Skeletal muscle tissue (tissue), 4 donors: ENCODE data around the gene PLXND1. TPM values are rescaled to one million over a fixed set of nuclear protein-coding genes. Genes with fewer than 3 reads are reported as not detected.

ENCODE experiments used
- H3K27ac ChIP-seq: one replicate; pipeline ENCODE4 v1.7.0; 2013; ENCODE audit warnings: mild to moderate bottlenecking, low read depth, low read length, inconsistent platforms
- H3K27me3 ChIP-seq, 3 donors: one replicate each; pipeline ENCODE4 v1.7.0; 2013; ENCODE audit warnings: low read length in 3 of 3; ENCODE audit not compliant: control insufficient read depth in 3 of 3, insufficient read depth in 3 of 3
- H3K36me3 ChIP-seq, 3 donors: one replicate each; pipeline ENCODE4 v1.7.0; 2013; ENCODE audit warnings: low read length in 3 of 3; ENCODE audit not compliant: control insufficient read depth in 3 of 3, insufficient read depth in 3 of 3
- H3K4me1 ChIP-seq, 3 donors: one replicate each; pipeline ENCODE4 v1.7.0; 2013; ENCODE audit warnings: low read length in 3 of 3, mild to moderate bottlenecking in 3 of 3; ENCODE audit not compliant: control insufficient read depth in 3 of 3, insufficient read depth in 3 of 3
- H3K4me3 ChIP-seq, 3 donors: one replicate each; pipeline ENCODE4 v1.7.0; 2013; ENCODE audit warnings: low read length in 3 of 3
- H3K9ac ChIP-seq, 3 donors: one replicate each; pipeline ENCODE4 v1.7.0; 2013; ENCODE audit warnings: low read length in 3 of 3, mild to moderate bottlenecking in 3 of 3, moderate library complexity in 2 of 3, low read depth in 1 of 3
- H3K9me3 ChIP-seq, 3 donors: one replicate each; pipeline ENCODE4 v1.7.0; 2013; ENCODE audit warnings: low read length in 3 of 3; ENCODE audit not compliant: control insufficient read depth in 3 of 3
- total RNA-seq: library from RNA; depleted of rRNA; stranded (reverse); fragments of >200 nt; gene quantifications from one replicate; pipeline ENCODE4 v1.2.3, GENCODE V29; 2014
- donor health status: Osteomylitis.

PLXND1 gene
- total RNA-seq, 1 donor from 2014 or later = 92.4 TPM

- Histone ChIP-seq H3K4me3 (peak overlapping the region in 2 of 3 donors; percentile 9 to 49), H3K4me1 (peaks cover 96 to 98% (median 97%) of the 10 kb centered on the region in 3 donors), H3K9me3 (no peaks in the 10 kb centered on the region), H3K9ac (peak overlapping the region; percentile 38 to 70 (median 47)), H3K27me3 (no peaks in the 10 kb centered on the region), H3K36me3 (no peaks in the 10 kb centered on the region), H3K27ac (peak overlapping the region; percentile 83)
These were observed 8.5 kb downstream of the PLXND1 start for GRCh38 chr3:129598000-129598381.

DNA sequence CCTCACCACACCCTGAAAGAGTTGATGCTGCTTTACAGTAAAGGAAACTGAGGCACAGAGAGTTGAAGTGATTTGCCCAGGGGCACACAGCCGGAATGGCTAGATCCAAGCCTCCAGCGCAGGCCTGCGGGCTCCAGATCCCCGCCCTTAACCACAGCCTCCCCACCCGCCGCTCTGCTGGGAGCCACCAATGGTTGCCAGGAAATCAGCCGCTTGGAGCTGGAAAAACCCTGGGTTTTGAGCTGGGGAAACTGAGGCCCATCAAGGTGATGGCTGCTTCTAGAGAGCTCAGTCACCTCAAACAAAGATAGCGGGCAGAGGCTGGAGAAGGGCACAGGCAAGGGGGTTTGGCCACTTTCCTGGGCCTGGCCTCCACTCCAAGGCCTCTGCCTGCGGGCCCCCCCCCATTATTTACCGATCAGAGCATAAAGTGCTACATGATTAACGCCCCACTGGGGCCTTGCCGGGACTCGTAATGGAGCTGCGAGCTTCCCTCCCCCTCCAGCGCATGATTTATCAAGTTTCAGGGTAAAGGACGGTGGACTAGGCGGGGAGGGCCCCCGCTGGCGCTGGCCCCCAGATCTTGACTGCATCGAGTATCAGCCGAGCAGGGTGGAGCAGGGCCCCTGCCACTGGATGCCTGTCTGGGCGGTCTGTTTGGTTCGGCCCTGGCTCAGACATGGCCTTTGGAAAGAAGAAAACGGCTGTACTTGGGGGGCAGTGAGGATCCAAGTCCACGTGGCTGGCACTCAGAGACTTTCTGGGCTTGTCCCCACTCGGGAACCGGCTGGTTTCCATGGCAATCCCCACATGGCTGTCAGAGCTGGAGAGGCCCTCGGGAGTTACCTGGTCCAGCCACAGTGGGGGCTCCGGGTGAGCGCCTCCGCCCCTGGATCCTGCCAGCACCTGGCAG is 9.1 kb downstream of the PLXND1 start:
- peaks cover 93 to 95% (median 93%) of the 10 kb centered on the region in 3 donors for H3K4me1 ChIP-seq
- H3K9me3 ChIP-seq = no peaks in the 10 kb centered on the region
- H3K27ac ChIP-seq = peak overlapping the region; percentile 83
- peak overlapping the region; percentile 47 to 70 (median 52) for H3K9ac ChIP-seq
- H3K36me3 ChIP-seq = no peaks in the 10 kb centered on the region
- peak overlapping the region in 2 of 3 donors; percentile 39 to 67 for H3K4me3 ChIP-seq
- no peaks in the 10 kb centered on the region for H3K27me3 ChIP-seq

- Histone ChIP-seq H3K9me3 (no peaks in the 10 kb centered on the region), H3K36me3 (no peaks in the 10 kb centered on the region), H3K9ac (peak overlapping the region; percentile 54 to 70 (median 59)), H3K27ac (peak overlapping the region; percentile 83), H3K4me3 (peak overlapping the region; percentile 39 to 67 (median 52)), H3K4me1 (peaks cover 92 to 95% (median 92%) of the 10 kb centered on the region in 3 donors), H3K27me3 (no peaks in the 10 kb centered on the region)
These were observed 10.0 kb downstream of the PLXND1 start for GRCh38 chr3:129596194-129597086.

DNA sequence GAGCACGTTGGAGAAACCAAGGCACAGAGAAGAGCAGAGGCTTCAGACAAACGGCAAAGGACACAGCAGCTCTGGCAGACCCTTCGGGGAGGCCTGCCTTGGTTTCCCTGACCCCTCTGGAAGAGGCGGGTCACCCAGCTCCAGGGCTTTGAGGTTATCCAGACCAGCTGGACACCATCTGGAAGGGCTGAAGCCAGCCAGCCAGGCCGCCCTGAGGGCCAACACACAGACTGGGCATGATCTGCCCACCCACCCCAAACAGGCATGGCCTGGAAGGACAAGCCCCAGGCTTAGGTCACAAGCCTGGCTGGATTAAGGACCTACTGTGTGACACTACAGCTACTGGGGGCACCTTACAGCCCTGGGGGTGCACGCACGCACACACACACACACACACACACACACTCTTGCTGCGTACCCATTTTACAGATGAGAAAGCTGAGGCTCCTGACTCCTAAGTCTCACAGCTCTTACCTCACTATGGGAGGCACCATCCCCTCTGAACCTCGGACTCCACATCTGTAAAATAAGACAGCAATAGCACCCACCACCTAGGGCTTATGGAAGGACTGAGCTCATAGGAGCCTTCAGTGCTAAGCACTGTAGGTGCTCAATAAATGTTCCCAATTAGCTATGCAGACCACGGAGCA is 10.8 kb downstream of the PLXND1 start:
- no peaks in the 10 kb centered on the region for H3K27me3 ChIP-seq
- peak overlapping the region; percentile 21 to 67 (median 35) for H3K4me3 ChIP-seq
- no peaks in the 10 kb centered on the region for H3K9me3 ChIP-seq
- H3K27ac ChIP-seq = peak overlapping the region; percentile 83
- peak overlapping the region; percentile 54 to 70 (median 59) for H3K9ac ChIP-seq
- H3K36me3 ChIP-seq = peaks cover 0 to 3% (median 0%) of the 10 kb centered on the region in 3 donors
- H3K4me1 ChIP-seq = peaks cover 91 to 95% (median 92%) of the 10 kb centered on the region in 3 donors

DNA sequence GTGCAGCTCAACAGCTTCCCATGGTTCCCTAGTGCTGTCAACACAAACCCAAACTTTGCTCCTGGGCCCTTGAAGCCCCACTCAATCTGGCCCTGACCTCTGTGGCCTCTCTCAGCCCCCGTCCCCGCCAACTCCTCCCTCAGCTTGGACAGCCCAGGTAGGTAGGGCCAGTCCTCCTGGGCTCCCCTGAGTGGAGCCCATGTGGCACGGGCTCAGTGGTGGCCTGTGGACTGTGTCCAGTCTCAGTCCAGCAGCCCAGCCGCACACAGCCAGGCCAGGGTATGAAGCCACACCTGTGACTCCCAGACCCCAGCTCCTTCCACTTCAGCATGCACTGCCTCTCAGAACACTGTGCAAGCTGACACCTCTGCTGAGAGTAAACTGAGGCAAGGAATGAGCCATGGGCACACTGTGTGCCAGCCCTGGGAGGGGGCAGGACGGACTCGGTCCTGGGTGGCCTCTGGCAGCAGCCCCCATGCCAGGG is 11.5 kb downstream of the PLXND1 start:
- no peak overlapping the region for H3K4me3 ChIP-seq
- peak overlapping the region; percentile 83 for H3K27ac ChIP-seq
- H3K4me1 ChIP-seq = peaks cover 91 to 93% (median 92%) of the 10 kb centered on the region in 3 donors
- no peaks in the 10 kb centered on the region for H3K27me3 ChIP-seq
- H3K9ac ChIP-seq = peak overlapping the region; percentile 7 to 54 (median 19)
- H3K36me3 ChIP-seq = peaks cover 0 to 3% (median 0%) of the 10 kb centered on the region in 3 donors
- no peaks in the 10 kb centered on the region for H3K9me3 ChIP-seq

GRCh38 chr3:129594409-129594808 is 12.1 kb downstream of the PLXND1 start:
- peaks cover 91 to 92% (median 92%) of the 10 kb centered on the region in 3 donors for H3K4me1 ChIP-seq

GRCh38 chr3:129593595-129594339 is 12.7 kb downstream of the PLXND1 start:
- Histone ChIP-seq H3K9me3 (no peaks in the 10 kb centered on the region), H3K36me3 (peaks cover 0 to 3% (median 0%) of the 10 kb centered on the region in 3 donors), H3K4me3 (peak overlapping the region; percentile 3 to 41 (median 31)), H3K9ac (peak overlapping the region; percentile 16 to 34 (median 21)), H3K27ac (peak overlapping the region; percentile 95), H3K27me3 (no peaks in the 10 kb centered on the region), H3K4me1 (peaks cover 86 to 92% (median 86%) of the 10 kb centered on the region in 3 donors)

More at GRCh38 chr3:129594409-129594808, 12.1 kb downstream of the PLXND1 start:
- H3K27ac ChIP-seq = peak overlapping the region; percentile 95
- no peaks in the 10 kb centered on the region for H3K27me3 ChIP-seq
- H3K36me3 ChIP-seq = peaks cover 0 to 3% (median 0%) of the 10 kb centered on the region in 3 donors
- H3K4me3 ChIP-seq = no peak overlapping the region
- H3K9me3 ChIP-seq = no peaks in the 10 kb centered on the region
- H3K9ac ChIP-seq = peak overlapping the region in 1 of 3 donors; percentile 16

GRCh38 chr3:129593230-129593594 is 13.3 kb downstream of the PLXND1 start:
- no peaks in the 10 kb centered on the region for H3K9me3 ChIP-seq
- peaks cover 81 to 87% (median 84%) of the 10 kb centered on the region in 3 donors for H3K4me1 ChIP-seq
- H3K36me3 ChIP-seq = peaks cover 0 to 3% (median 0%) of the 10 kb centered on the region in 3 donors
- no peaks in the 10 kb centered on the region for H3K27me3 ChIP-seq
- peak overlapping the region; percentile 21 to 50 (median 34) for H3K9ac ChIP-seq
- H3K4me3 ChIP-seq = peak overlapping the region in 2 of 3 donors; percentile 24 to 41
- H3K27ac ChIP-seq = peak overlapping the region; percentile 95
